Neural crest cell (in vitro differentiated cells): Measurements from ENCODE around the gene GAMT. TPM values are rescaled to one million over a fixed set of nuclear protein-coding genes. Genes with fewer than 3 reads are reported as not detected.
A peak's percentile ranks its signal among the peaks of the same experiment; 100 is the strongest.

Experiments
- DNase-seq: peaks from one replicate; pipeline ENCODE4 v3.0.0; 2021; ENCODE audit warnings: low read depth, mixed read lengths, low spot score
- H3K27ac Mint-ChIP-seq: one replicate; pipeline ENCODE4 v1.8.0; 2021; ENCODE audit warnings: mild to moderate bottlenecking, mixed read lengths; ENCODE audit not compliant: unreplicated experiment
- H3K27me3 Mint-ChIP-seq: 2 replicates; pipeline ENCODE4 v1.8.0; 2021; ENCODE audit warnings: low read depth, mild to moderate bottlenecking, mixed read lengths
- H3K36me3 Mint-ChIP-seq: 2 replicates; pipeline ENCODE4 v1.8.0; 2021; ENCODE audit warnings: low read depth, mild to moderate bottlenecking, mixed read lengths
- H3K4me1 Mint-ChIP-seq: 2 replicates; pipeline ENCODE4 v1.8.0; 2021; ENCODE audit warnings: mixed read lengths
- H3K4me3 Mint-ChIP-seq: one replicate; pipeline ENCODE4 v1.8.0; 2021; ENCODE audit warnings: mild to moderate bottlenecking, mixed read lengths
- H3K9me3 Mint-ChIP-seq: 2 replicates; pipeline ENCODE4 v1.8.0; 2021; ENCODE audit warnings: mixed read lengths
- CTCF ChIP-seq: fragments of 200-600 bp; sonication (generic); conservative IDR thresholded peaks from 2 replicates; pipeline ENCODE4 v1.5.0; 2021; ENCODE audit warnings: antibody characterized with exemption, mild to moderate bottlenecking
- total RNA-seq: library from RNA; stranded (reverse); gene quantifications from 2 replicates; pipeline ENCODE4 v1.2.1, GENCODE V29; 2021

The GAMT gene
- total RNA-seq, 1 donor from 2014 or later: 45.6 TPM

GRCh38 chr19:1379961-1380489 lies 21.3 kb downstream of the GAMT start:
- Mint-ChIP-seq H3K4me3 (peak overlapping the region; percentile 67), H3K27me3 (peaks cover 17% of the 10 kb centered on the region), H3K4me1 (peaks cover 22% of the 10 kb centered on the region), H3K9me3 (peaks cover 2% of the 10 kb centered on the region), H3K36me3 (peaks cover 9% of the 10 kb centered on the region), H3K27ac (no peak overlapping the region)
- no peak for DNase-seq
- TF ChIP-seq CTCF: no peak

GRCh38 chr19:1379126-1379905 lies 22.0 kb downstream of the GAMT start:
- H3K4me3 Mint-ChIP-seq: no peak overlapping the region
- no peak for TF ChIP-seq CTCF
- H3K9me3 Mint-ChIP-seq: peaks cover 2% of the 10 kb centered on the region

GRCh38 chr19:1377965-1378785 lies 23.2 kb downstream of the GAMT start:
- H3K4me1 Mint-ChIP-seq: peaks cover 12% of the 10 kb centered on the region
- H3K9me3 Mint-ChIP-seq: no peaks in the 10 kb centered on the region
- peaks cover 12% of the 10 kb centered on the region for H3K27me3 Mint-ChIP-seq
- H3K36me3 Mint-ChIP-seq: peaks cover 4% of the 10 kb centered on the region
- H3K27ac Mint-ChIP-seq: peak overlapping the region; percentile 75
- H3K4me3 Mint-ChIP-seq: no peak overlapping the region
- DNase-seq: no peak
- TF ChIP-seq CTCF: peak; percentile 13

More at GRCh38 chr19:1379126-1379905, 22.0 kb downstream of the GAMT start:
- Mint-ChIP-seq H3K27me3 (peaks cover 17% of the 10 kb centered on the region), H3K36me3 (peaks cover 9% of the 10 kb centered on the region), H3K4me1 (peaks cover 18% of the 10 kb centered on the region), H3K27ac (no peak overlapping the region)
- no peak for DNase-seq

GRCh38 chr19:1377176-1377964 lies 24.0 kb downstream of the GAMT start:
- Mint-ChIP-seq H3K27me3 (peaks cover 7% of the 10 kb centered on the region), H3K4me1 (peaks cover 7% of the 10 kb centered on the region), H3K9me3 (no peaks in the 10 kb centered on the region), H3K4me3 (no peak overlapping the region), H3K27ac (no peak overlapping the region), H3K36me3 (no peaks in the 10 kb centered on the region)
- DNase-seq: no peak
- TF ChIP-seq CTCF: no peak

- H3K27me3 Mint-ChIP-seq: peaks cover 4% of the 10 kb centered on the region
- no peak overlapping the region for H3K27ac Mint-ChIP-seq
- no peaks in the 10 kb centered on the region for H3K36me3 Mint-ChIP-seq
- peak overlapping the region; percentile 34 for H3K4me3 Mint-ChIP-seq
- no peak for DNase-seq
- H3K9me3 Mint-ChIP-seq: no peaks in the 10 kb centered on the region
- TF ChIP-seq CTCF: no peak
- peaks cover 4% of the 10 kb centered on the region for H3K4me1 Mint-ChIP-seq
Observed at GRCh38 chr19:1376415-1376805, 24.9 kb downstream of the GAMT start.
